Measurements from ENCODE around the gene RPTOR. TPM values are rescaled to one million over a fixed set of nuclear protein-coding genes. Genes with fewer than 3 reads are reported as not detected.

Gene RPTOR
- polyA plus RNA-seq, 1 donor (not counting 4 experiments of a cell fraction or from before 2014, with no cell fraction given) = 4.0 TPM

DNA sequence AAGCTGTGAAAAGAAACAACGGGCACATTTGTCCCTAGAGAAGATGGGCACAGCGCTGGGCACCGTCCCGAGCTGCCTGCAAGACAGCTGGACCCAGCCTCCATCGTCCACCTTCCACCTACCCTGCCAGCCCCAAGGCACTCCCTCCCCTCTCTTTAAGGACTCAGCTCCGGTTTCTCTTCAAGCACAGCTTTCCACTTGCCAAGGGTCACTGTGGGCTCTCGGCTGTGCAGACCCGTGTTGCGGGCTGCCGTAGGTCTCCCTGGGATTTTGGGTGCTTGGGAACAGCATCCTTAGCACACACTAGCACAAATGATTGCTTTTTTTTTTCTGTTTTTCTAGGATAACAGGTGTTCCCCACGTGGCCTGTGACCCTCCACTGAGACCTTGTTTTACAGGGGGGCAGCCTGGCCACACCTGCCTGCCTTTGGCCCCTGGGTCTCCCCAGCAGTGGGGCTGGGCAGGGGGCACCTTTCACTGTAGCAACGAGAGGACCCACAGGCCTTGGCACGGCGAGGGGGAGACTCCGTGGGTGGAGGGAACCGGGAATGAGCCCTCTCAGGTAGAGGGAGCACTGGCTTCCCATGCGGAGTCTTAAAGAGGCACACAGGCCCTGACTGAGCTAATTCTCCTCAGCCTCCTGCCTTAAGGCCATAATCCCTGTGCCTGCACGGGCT lies 448.4 kb downstream of the RPTOR start:
- Histone ChIP-seq H3K27ac (ENCODE audit: control insufficient read depth, insufficient read depth, low read length) (peak overlapping the region; percentile 20), H3K4me1 (ENCODE audit: control insufficient read depth, extremely low read depth, insufficient read depth, low read length) (peaks cover 27% of the 10 kb centered on the region), H3K4me2 (ENCODE audit: control insufficient read depth, extremely low read depth, insufficient read depth, low read depth, low read length) (peak overlapping the region; percentile 89), H3K4me3 (ENCODE audit: control insufficient read depth in 2 of 3, extremely low read depth in 1 of 3, insufficient read depth in 2 of 3, low read depth in 1 of 3, low read length in 3 of 3) (peak overlapping the region; percentile 74 to 84 (median 76)), H3K9ac (ENCODE audit: control insufficient read depth, extremely low read depth, insufficient read depth, low read length) (peak overlapping the region; percentile 76), H3K27me3 (ENCODE audit: control insufficient read depth, extremely low read depth, insufficient read depth, low read length) (peaks cover under 1% of the 10 kb centered on the region), H3K9me3 (ENCODE audit: control insufficient read depth, low read depth, low read length) (no peaks in the 10 kb centered on the region), H3K79me2 (ENCODE audit: control insufficient read depth, insufficient read depth, low read length) (peaks cover 10% of the 10 kb centered on the region), H4K20me1 (ENCODE audit: control insufficient read depth, extremely low read depth, insufficient read depth, low read length) (no peaks in the 10 kb centered on the region), H2AFZ (ENCODE audit: control insufficient read depth, low read length) (no peak overlapping the region), H3K36me3 (ENCODE audit: control insufficient read depth in 2 of 2, extremely low read depth in 1 of 2, insufficient read depth in 2 of 2, low read length in 2 of 2) (peaks cover 11 to 12% of the 10 kb centered on the region in 2 experiments), H3K9me1 (ENCODE audit: control insufficient read depth, extremely low read depth, insufficient read depth, low read length) (no peaks in the 10 kb centered on the region)
- DNase-seq (ENCODE audit: low read depth, low spot score) (no peak), FAIRE-seq (no peak)
- no peak for TF ChIP-seq EZH2 (IDR thresholded peaks at IDR 0.05; ENCODE audit: low read length)
- TF ChIP-seq, protein P1, sequence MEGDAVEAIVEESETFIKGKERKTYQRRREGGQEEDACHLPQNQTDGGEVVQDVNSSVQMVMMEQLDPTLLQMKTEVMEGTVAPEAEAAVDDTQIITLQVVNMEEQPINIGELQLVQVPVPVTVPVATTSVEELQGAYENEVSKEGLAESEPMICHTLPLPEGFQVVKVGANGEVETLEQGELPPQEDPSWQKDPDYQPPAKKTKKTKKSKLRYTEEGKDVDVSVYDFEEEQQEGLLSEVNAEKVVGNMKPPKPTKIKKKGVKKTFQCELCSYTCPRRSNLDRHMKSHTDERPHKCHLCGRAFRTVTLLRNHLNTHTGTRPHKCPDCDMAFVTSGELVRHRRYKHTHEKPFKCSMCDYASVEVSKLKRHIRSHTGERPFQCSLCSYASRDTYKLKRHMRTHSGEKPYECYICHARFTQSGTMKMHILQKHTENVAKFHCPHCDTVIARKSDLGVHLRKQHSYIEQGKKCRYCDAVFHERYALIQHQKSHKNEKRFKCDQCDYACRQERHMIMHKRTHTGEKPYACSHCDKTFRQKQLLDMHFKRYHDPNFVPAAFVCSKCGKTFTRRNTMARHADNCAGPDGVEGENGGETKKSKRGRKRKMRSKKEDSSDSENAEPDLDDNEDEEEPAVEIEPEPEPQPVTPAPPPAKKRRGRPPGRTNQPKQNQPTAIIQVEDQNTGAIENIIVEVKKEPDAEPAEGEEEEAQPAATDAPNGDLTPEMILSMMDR (optimal IDR thresholded peaks at IDR 0.05 in 1 of 3, IDR thresholded peaks at IDR 0.05 in 1 of 3, conservative IDR thresholded peaks at IDR 0.05 in 1 of 3; ENCODE audit: extremely low read depth in 1 of 3, insufficient read depth in 2 of 3, low read length in 3 of 3) = no peak
- dilution Hi-C loops (cut with MboI; ENCODE audit: extremely low pct_ligation_motif_present, low sequenced_read_pairs) = no loop called here

DNA sequence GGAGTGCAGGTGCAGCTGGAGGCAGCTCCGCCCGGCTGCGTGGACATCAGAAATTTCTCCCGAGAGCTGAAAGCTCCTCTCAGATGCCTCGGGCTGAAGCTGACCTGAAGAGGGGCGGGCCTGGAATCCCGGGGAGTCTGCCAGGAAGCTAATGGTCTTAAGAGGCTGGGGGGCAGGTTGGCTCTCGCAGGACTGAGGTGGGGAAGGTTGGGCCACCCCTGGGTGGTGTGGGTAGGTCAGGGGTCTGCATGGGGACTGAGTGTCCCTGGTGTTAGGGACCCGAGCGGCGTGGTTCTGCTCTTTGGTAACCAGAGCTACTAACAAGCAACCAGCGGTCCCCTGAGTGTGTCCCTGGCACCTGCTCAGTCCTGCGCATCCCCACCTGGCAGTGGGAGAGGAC lies 450.5 kb downstream of the RPTOR start:
- H3K9me3 ChIP-seq (ENCODE audit: control insufficient read depth, low read depth, low read length) = no peaks in the 10 kb centered on the region
- H3K27me3 ChIP-seq (ENCODE audit: control insufficient read depth, extremely low read depth, insufficient read depth, low read length) = no peaks in the 10 kb centered on the region
- dilution Hi-C loops (cut with MboI; ENCODE audit: extremely low pct_ligation_motif_present, low sequenced_read_pairs) = no loop called here
- peaks cover 18 to 23% of the 10 kb centered on the region in 2 experiments for H3K36me3 ChIP-seq (ENCODE audit: control insufficient read depth in 2 of 2, extremely low read depth in 1 of 2, insufficient read depth in 2 of 2, low read length in 2 of 2)
- peaks cover 19% of the 10 kb centered on the region for H3K4me1 ChIP-seq (ENCODE audit: control insufficient read depth, extremely low read depth, insufficient read depth, low read length)
- DNase-seq (ENCODE audit: low read depth, low spot score) (no peak), FAIRE-seq (no peak)
- H3K4me2 ChIP-seq (ENCODE audit: control insufficient read depth, extremely low read depth, insufficient read depth, low read depth, low read length) = no peak overlapping the region
- no peak overlapping the region for H3K4me3 ChIP-seq (ENCODE audit: control insufficient read depth in 2 of 3, extremely low read depth in 1 of 3, insufficient read depth in 2 of 3, low read depth in 1 of 3, low read length in 3 of 3)
- no peaks in the 10 kb centered on the region for H4K20me1 ChIP-seq (ENCODE audit: control insufficient read depth, extremely low read depth, insufficient read depth, low read length)
- no peak overlapping the region for H3K9ac ChIP-seq (ENCODE audit: control insufficient read depth, extremely low read depth, insufficient read depth, low read length)
- no peaks in the 10 kb centered on the region for H3K9me1 ChIP-seq (ENCODE audit: control insufficient read depth, extremely low read depth, insufficient read depth, low read length)
- no peak overlapping the region for H3K27ac ChIP-seq (ENCODE audit: control insufficient read depth, insufficient read depth, low read length)
- H2AFZ ChIP-seq (ENCODE audit: control insufficient read depth, low read length) = no peak overlapping the region
- peaks cover 10% of the 10 kb centered on the region for H3K79me2 ChIP-seq (ENCODE audit: control insufficient read depth, insufficient read depth, low read length)
- TF ChIP-seq EZH2 (IDR thresholded peaks at IDR 0.05; ENCODE audit: low read length) = no peak
- TF ChIP-seq, protein P1 (optimal IDR thresholded peaks at IDR 0.05 in 1 of 3, IDR thresholded peaks at IDR 0.05 in 1 of 3, conservative IDR thresholded peaks at IDR 0.05 in 1 of 3; ENCODE audit: extremely low read depth in 1 of 3, insufficient read depth in 2 of 3, low read length in 3 of 3) = no peak

Measured in keratinocyte (primary cell).